Hepatocyte (in vitro differentiated cells): ENCODE data around the gene SLC26A11.

ENCODE experiments used
- CTCF ChIP-seq: fragments of 200-600 bp; sonication (generic); IDR thresholded peaks from 2 replicates; pipeline ENCODE4 v1.5.1; 2016; ENCODE audit warnings: antibody characterized with exemption, mild to moderate bottlenecking; ENCODE audit not compliant: poor library complexity
- EZH2 ChIP-seq: fragments of 200-600 bp; sonication (generic); IDR thresholded peaks from 2 replicates; pipeline ENCODE4 v1.6.1; 2016; ENCODE audit warnings: antibody characterized with exemption, mild to moderate bottlenecking, borderline replicate concordance

GRCh38 chr17:80237386-80237785 lies 17.2 kb downstream of the SLC26A11 start:
- no peak for TF ChIP-seq CTCF
- TF ChIP-seq EZH2, result no peak
